ENCODE results near the gene PKHD1.

- TF ChIP-seq EZH2 (IDR thresholded peaks at IDR 0.05; ENCODE audit: borderline replicate concordance, low read depth, low read length, poor library complexity, severe bottlenecking) = no peak
- no peak for TF ChIP-seq CTCF (conservative IDR thresholded peaks at IDR 0.05; ENCODE audit: low read depth, low read length)
Measured at GRCh38 chr6:51704932-51705540, 382.4 kb downstream of the PKHD1 start.
